GM12878 (cell line): ENCODE results near the gene GTSE1. TPM values are rescaled to one million over a fixed set of nuclear protein-coding genes. Genes with fewer than 3 reads are reported as not detected.

Experiments
- ATAC-seq: fragments of 200-7000 bp; cut with Tn5 transposase; 3 replicates; pipeline ENCODE4 v1.9.1; 2020; ENCODE audit warnings: mild to moderate bottlenecking, moderate library complexity
- BruUV-seq: library from RNA; stranded (reverse); fragments of 400-500 nt; replicated peaks from 2 replicates; lab custom pipeline; 2021; lab: Mats Ljungman, UMichigan
- CTCF ChIA-PET: fragments of 300-600 bp; sonication (Branson Sonifier 250); formaldehyde crosslinking; extraction: SDS; loops from one replicate; lab custom pipeline; 2021; ENCODE audit warnings: inconsistent platforms; lab: Yijun Ruan, JAX
- POLR2A ChIA-PET: fragments of 350-600 bp; formaldehyde crosslinking; extraction: SDS; loops from one replicate; lab custom pipeline; 2021; ENCODE audit warnings: inconsistent platforms; lab: Charles Lee
- RAD21 ChIA-PET: fragments of 300-600 bp; sonication (Branson Sonifier 250); formaldehyde crosslinking; loops from one replicate; lab custom pipeline; 2023; ENCODE audit warnings: antibody characterized with exemption; ENCODE audit not compliant: unreplicated experiment; lab: Charles Lee
- SMC1A ChIA-PET: fragments of 300-600 bp; sonication (Branson Sonifier 250); formaldehyde crosslinking; loops from one replicate; lab custom pipeline; 2023; ENCODE audit not compliant: unreplicated experiment, uncharacterized antibody; lab: Charles Lee
- DNase-seq: peaks from one replicate; pipeline ENCODE4 v3.0.0-alpha.2; 2011; ENCODE audit warnings: low read depth, low spot score
- FAIRE-seq: peaks from 3 replicates; lab custom pipeline; 2011; peaks lifted over from hg19 to GRCh38; lab: Jason Lieb, UNC
- H2AFZ ChIP-seq: 2 replicates; pipeline ENCODE4 v1.6.0; 2011; ENCODE audit warnings: low read depth, low read length, control low read depth; ENCODE audit not compliant: control insufficient read depth
- H3K27ac ChIP-seq: 2 replicates; pipeline ENCODE4 v1.5.1; 2011; ENCODE audit warnings: control low read depth; ENCODE audit not compliant: control insufficient read depth, insufficient read depth
- H3K27me3 ChIP-seq, 2 experiments: replicated peaks in 1 of 2; 2 replicates each; pipeline versions ENCODE4 v1.6.0 to v1.6.1; 2011; ENCODE audit warnings: low read length in 1 of 2; ENCODE audit not compliant: control insufficient read depth in 2 of 2, insufficient read depth in 2 of 2
- H3K36me3 ChIP-seq, 2 experiments: 2 replicates each; pipeline ENCODE4 v1.5.1; 2011; ENCODE audit warnings: low read length in 1 of 2; ENCODE audit not compliant: control insufficient read depth in 2 of 2, insufficient read depth in 2 of 2
- H3K4me1 ChIP-seq: 2 replicates; pipeline ENCODE4 v1.6.1; 2011; ENCODE audit warnings: mild to moderate bottlenecking, low read length, moderate library complexity, mixed read lengths; ENCODE audit not compliant: control insufficient read depth, insufficient read depth
- H3K4me2 ChIP-seq: 2 replicates; pipeline ENCODE4 v1.6.0; 2011; ENCODE audit warnings: control low read depth; ENCODE audit not compliant: control insufficient read depth, insufficient read depth
- H3K4me3 ChIP-seq: fragments of 200-600 bp; sonication (generic); 2 replicates; pipeline ENCODE4 v1.5.1; 2016
- H3K79me2 ChIP-seq: 2 replicates; pipeline ENCODE4 v1.6.0; 2011; ENCODE audit warnings: low read length; ENCODE audit not compliant: control insufficient read depth, insufficient read depth
- H3K9ac ChIP-seq: 2 replicates; pipeline ENCODE4 v1.8.0; 2011; ENCODE audit warnings: low read length, control low read depth, mixed read lengths; ENCODE audit not compliant: control insufficient read depth, insufficient read depth
- H3K9me3 ChIP-seq: replicated peaks from 3 replicates; pipeline ENCODE4 v1.5.1; 2011; ENCODE audit warnings: mild to moderate bottlenecking, low read length; ENCODE audit not compliant: control insufficient read depth, insufficient read depth
- H4K20me1 ChIP-seq: 2 replicates; pipeline ENCODE4 v1.6.0; 2011; ENCODE audit not compliant: control insufficient read depth, insufficient read depth
- CBX3 ChIP-seq: fragments of 200-600 bp; sonication (generic); IDR thresholded peaks from 2 replicates; pipeline ENCODE4 v1.6.1; 2016; ENCODE audit warnings: low read depth, borderline replicate concordance
- DPF2 ChIP-seq: fragments of 450-650 bp; IDR thresholded peaks from 2 replicates; pipeline ENCODE4 v1.6.1; 2017; ENCODE audit warnings: mild to moderate bottlenecking
- IKZF1 ChIP-seq: fragments of 450-650 bp; conservative IDR thresholded peaks from 2 replicates; pipeline ENCODE4 v1.6.1; 2017; ENCODE audit warnings: antibody characterized with exemption, mild to moderate bottlenecking
- MAX ChIP-seq: IDR thresholded peaks from 2 replicates; pipeline ENCODE4 v1.6.1; 2012; ENCODE audit warnings: low read depth, low read length, improper control_type of control experiment
- MEF2A ChIP-seq: IDR thresholded peaks from 2 replicates; pipeline ENCODE4 v1.6.1; 2011; ENCODE audit warnings: low read depth, mild to moderate bottlenecking, low read length, moderate library complexity; ENCODE audit not compliant: insufficient read depth
- PRDM15 ChIP-seq: fragments of 450-650 bp; formaldehyde crosslinking; IDR thresholded peaks from 2 replicates; pipeline ENCODE4 v1.4.0; 2020; ENCODE audit warnings: mild to moderate bottlenecking, moderate library complexity
- USF1 ChIP-seq: IDR thresholded peaks from 2 replicates; pipeline ENCODE4 v1.6.1; 2011; ENCODE audit warnings: borderline replicate concordance, low read depth, mild to moderate bottlenecking, moderate library complexity, mixed read lengths, low read length; ENCODE audit not compliant: insufficient read depth; ENCODE audit errors: extremely low read length
- ZBED1 ChIP-seq: IDR thresholded peaks from 2 replicates; pipeline ENCODE4 v1.6.1; 2016; ENCODE audit warnings: borderline replicate concordance
- ZNF384 ChIP-seq: IDR thresholded peaks from 2 replicates; pipeline ENCODE4 v1.6.1; 2012; ENCODE audit warnings: low read depth, mild to moderate bottlenecking, low read length, improper control_type of control experiment, borderline replicate concordance
- WGBS: methylation state at CpG from one replicate; pipeline ENCODE4 v1.1.6; 2016; ENCODE audit warnings: low lambda C conversion rate; ENCODE audit not compliant: insufficient replicate concordance, insufficient coverage; ENCODE audit errors: missing lambda C conversion rate; 5-methylcytosine and 5-hydroxymethylcytosine counted together
- in situ Hi-C: fragments of 300-500 bp; cut with MboI; formaldehyde crosslinking; loops from 9 replicates; pipeline ENCODE4 v1.14.3; 2018; ENCODE audit warnings: mixed read lengths
- intact Hi-C: fragments of 100-400 bp; cut with micrococcal nuclease; formaldehyde crosslinking; loops from one replicate; pipeline ENCODE4 v1.14.2; 2022; ENCODE audit not compliant: unreplicated experiment
- polyA plus RNA-seq, 11 experiments: library from polyadenylated mRNA; depleted of rRNA in 4 of 11; unstranded in 6 of 11; stranded (reverse) in 5 of 11; fragments of >200 nt; fragmentation: Nextera tagmentation in 4 of 11; fragmentation: Illumina TruSeq in 1 of 11; extraction: Ambion mirVana in 4 of 11; extraction: Trizol in 1 of 11; gene quantifications; 1 replicate in 1 of 11; 2 replicates in 10 of 11; pipeline versions ENCODE4 v1.2.1 to v1.2.3, GENCODE V29; 2011 to 2016; ENCODE audit warnings: inconsistent platforms in 2 of 11, missing spikeins in 2 of 11, low read depth in 1 of 11
- total RNA-seq, 4 experiments: library from RNA; depleted of rRNA in 3 of 4; stranded (reverse); fragments of >200 nt in 3 of 4; fragmentation: Illumina TruSeq in 1 of 4; extraction: Trizol in 1 of 4; gene quantifications; 2 replicates each; pipeline versions ENCODE4 v1.2.1 to v1.2.3, GENCODE V29; 2013 to 2021

The GTSE1 gene
- total and polyA plus RNA-seq, 10 of the 15 experiments (the other 5 are each of a cell fraction or from before 2014, with no cell fraction given), result 6.6 to 46.2 (median 32.3) TPM

GRCh38 chr22:46365166-46365624 is 68.5 kb downstream of the GTSE1 start:
- Histone ChIP-seq H3K4me3 (no peak overlapping the region), H3K4me2 (no peak overlapping the region), H3K36me3 (no peaks in the 10 kb centered on the region), H4K20me1 (no peaks in the 10 kb centered on the region), H3K9me3 (no peaks in the 10 kb centered on the region; the same call in 2 of the 3 replicates), H3K27me3 (no peaks in the 10 kb centered on the region), H3K27ac (no peak overlapping the region), H2AFZ (no peak overlapping the region), H3K79me2 (no peaks in the 10 kb centered on the region), H3K9ac (no peak overlapping the region), H3K4me1 (no peaks in the 10 kb centered on the region)
- BruUV-seq, result no TSS peak
- RAD21 ChIA-PET, result no interaction called here
- no peak for FAIRE-seq
- WGBS, result 56% methylated on average over 22 of the region's 22 CpGs
- POLR2A ChIA-PET, result no interaction called here
- no peak for DNase-seq
- no peak for ATAC-seq
- no peak for TF ChIP-seq USF1
- TF ChIP-seq IKZF1, result no peak
- no peak for TF ChIP-seq DPF2
- TF ChIP-seq MEF2A, result no peak
- TF ChIP-seq CBX3, result no peak
- TF ChIP-seq ZNF384, result no peak
- no peak for TF ChIP-seq PRDM15
- no peak for TF ChIP-seq ZBED1
- TF ChIP-seq MAX, result no peak
- in situ Hi-C loops (loop anchor here (5.0 kb wide), 1 partner anchor 177 kb away; no protein-coding TSS in a partner anchor), intact Hi-C loops (no loop called here)
- SMC1A ChIA-PET, result no interaction called here
- CTCF ChIA-PET, result interaction anchor here (0.6 kb wide), 1 partner anchor 133 kb away, joined by 3 read pairs; no protein-coding TSS in a partner anchor
